Neural cell (in vitro differentiated cells): Measurements from ENCODE around the gene SH2D3A.

Experiments used
- EP300 ChIP-seq: fragments of 450-650 bp; conservative IDR thresholded peaks from 2 replicates; pipeline ENCODE4 v1.6.1; 2014; ENCODE audit warnings: antibody characterized with exemption, mild to moderate bottlenecking, moderate library complexity; ENCODE audit not compliant: poor library complexity, severe bottlenecking
- MXI1 ChIP-seq: fragments of 450-650 bp; conservative IDR thresholded peaks from 2 replicates; pipeline ENCODE4 v1.6.1; 2014; ENCODE audit warnings: antibody characterized with exemption, mild to moderate bottlenecking; ENCODE audit not compliant: poor library complexity, severe bottlenecking
- POLR2AphosphoS5 ChIP-seq: IDR thresholded peaks from 2 replicates; pipeline ENCODE4 v1.6.1; 2012
- RAD21 ChIP-seq: fragments of 450-650 bp; conservative IDR thresholded peaks from 2 replicates; pipeline ENCODE4 v1.6.1; 2014; ENCODE audit warnings: antibody characterized with exemption, mild to moderate bottlenecking, moderate library complexity
- SMC3 ChIP-seq: fragments of 450-650 bp; conservative IDR thresholded peaks from 2 replicates; pipeline ENCODE4 v1.6.1; 2014; ENCODE audit warnings: antibody characterized with exemption, mild to moderate bottlenecking, moderate library complexity; ENCODE audit not compliant: poor library complexity
- TAF1 ChIP-seq: IDR thresholded peaks from 2 replicates; pipeline ENCODE4 v1.6.1; 2012; ENCODE audit warnings: low read depth
- TF ChIP-seq, protein P1 (sequence below): IDR thresholded peaks from 2 replicates; pipeline ENCODE4 v1.6.1; 2012; ENCODE audit warnings: borderline replicate concordance
- TF ChIP-seq, protein P2 (sequence below): fragments of 450-650 bp; IDR thresholded peaks from 2 replicates; pipeline ENCODE4 v1.5.1; 2014; ENCODE audit warnings: antibody characterized with exemption, mild to moderate bottlenecking, moderate library complexity; ENCODE audit not compliant: poor library complexity, severe bottlenecking

DNA sequence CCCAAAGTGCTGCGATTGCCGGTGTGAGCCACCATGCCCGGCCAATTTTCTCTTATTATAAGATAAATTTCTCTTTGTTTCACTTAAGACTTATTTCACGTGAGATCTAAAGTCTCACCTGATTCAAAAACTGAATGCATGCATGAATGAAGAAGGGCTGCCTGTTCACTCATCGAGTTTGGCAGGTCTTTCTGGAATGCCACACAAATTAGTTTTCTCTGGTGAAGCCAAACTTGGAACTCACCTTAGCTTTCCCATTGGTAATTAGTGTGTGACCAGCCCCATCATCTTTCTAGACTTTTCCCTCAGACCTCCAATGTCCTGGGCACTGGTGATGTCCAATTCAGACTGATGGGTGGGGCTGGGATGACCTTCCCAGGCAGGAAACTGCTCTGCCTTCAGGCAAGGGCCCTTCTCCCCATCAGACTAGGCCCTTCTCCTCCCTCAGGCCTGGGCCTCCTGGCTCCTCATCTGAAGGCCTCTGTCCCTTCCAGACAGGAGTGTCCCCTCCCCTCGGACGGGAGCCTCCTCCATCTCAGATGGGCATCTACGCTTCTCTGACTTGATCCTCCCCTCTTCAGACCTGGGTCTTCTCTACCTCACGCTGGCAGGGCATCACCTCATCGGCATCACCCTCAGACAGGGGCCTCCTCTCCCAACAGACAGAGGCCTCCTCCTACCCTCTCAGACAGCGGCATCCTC lies 61.2 kb downstream of the SH2D3A start:
- no peak for TF ChIP-seq POLR2AphosphoS5
- no peak for TF ChIP-seq SMC3
- TF ChIP-seq, protein P1, sequence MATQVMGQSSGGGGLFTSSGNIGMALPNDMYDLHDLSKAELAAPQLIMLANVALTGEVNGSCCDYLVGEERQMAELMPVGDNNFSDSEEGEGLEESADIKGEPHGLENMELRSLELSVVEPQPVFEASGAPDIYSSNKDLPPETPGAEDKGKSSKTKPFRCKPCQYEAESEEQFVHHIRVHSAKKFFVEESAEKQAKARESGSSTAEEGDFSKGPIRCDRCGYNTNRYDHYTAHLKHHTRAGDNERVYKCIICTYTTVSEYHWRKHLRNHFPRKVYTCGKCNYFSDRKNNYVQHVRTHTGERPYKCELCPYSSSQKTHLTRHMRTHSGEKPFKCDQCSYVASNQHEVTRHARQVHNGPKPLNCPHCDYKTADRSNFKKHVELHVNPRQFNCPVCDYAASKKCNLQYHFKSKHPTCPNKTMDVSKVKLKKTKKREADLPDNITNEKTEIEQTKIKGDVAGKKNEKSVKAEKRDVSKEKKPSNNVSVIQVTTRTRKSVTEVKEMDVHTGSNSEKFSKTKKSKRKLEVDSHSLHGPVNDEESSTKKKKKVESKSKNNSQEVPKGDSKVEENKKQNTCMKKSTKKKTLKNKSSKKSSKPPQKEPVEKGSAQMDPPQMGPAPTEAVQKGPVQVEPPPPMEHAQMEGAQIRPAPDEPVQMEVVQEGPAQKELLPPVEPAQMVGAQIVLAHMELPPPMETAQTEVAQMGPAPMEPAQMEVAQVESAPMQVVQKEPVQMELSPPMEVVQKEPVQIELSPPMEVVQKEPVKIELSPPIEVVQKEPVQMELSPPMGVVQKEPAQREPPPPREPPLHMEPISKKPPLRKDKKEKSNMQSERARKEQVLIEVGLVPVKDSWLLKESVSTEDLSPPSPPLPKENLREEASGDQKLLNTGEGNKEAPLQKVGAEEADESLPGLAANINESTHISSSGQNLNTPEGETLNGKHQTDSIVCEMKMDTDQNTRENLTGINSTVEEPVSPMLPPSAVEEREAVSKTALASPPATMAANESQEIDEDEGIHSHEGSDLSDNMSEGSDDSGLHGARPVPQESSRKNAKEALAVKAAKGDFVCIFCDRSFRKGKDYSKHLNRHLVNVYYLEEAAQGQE = no peak
- no peak for TF ChIP-seq EP300
- no peak for TF ChIP-seq MXI1
- TF ChIP-seq, protein P2, sequence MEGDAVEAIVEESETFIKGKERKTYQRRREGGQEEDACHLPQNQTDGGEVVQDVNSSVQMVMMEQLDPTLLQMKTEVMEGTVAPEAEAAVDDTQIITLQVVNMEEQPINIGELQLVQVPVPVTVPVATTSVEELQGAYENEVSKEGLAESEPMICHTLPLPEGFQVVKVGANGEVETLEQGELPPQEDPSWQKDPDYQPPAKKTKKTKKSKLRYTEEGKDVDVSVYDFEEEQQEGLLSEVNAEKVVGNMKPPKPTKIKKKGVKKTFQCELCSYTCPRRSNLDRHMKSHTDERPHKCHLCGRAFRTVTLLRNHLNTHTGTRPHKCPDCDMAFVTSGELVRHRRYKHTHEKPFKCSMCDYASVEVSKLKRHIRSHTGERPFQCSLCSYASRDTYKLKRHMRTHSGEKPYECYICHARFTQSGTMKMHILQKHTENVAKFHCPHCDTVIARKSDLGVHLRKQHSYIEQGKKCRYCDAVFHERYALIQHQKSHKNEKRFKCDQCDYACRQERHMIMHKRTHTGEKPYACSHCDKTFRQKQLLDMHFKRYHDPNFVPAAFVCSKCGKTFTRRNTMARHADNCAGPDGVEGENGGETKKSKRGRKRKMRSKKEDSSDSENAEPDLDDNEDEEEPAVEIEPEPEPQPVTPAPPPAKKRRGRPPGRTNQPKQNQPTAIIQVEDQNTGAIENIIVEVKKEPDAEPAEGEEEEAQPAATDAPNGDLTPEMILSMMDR = no peak
- TF ChIP-seq TAF1 = no peak
- TF ChIP-seq RAD21 = no peak
